ENCODE measurements around the gene OR8B4. TPM values are rescaled to one million over a fixed set of nuclear protein-coding genes. Genes with fewer than 3 reads are reported as not detected.
"Not testable (repeated sequence)": the region's sequence is repeated elsewhere in the genome, so short reads cannot be mapped to it uniquely, and the experiment has no call there.

Gene OR8B4
- not detected in 2 replicates for total RNA-seq

DNA sequence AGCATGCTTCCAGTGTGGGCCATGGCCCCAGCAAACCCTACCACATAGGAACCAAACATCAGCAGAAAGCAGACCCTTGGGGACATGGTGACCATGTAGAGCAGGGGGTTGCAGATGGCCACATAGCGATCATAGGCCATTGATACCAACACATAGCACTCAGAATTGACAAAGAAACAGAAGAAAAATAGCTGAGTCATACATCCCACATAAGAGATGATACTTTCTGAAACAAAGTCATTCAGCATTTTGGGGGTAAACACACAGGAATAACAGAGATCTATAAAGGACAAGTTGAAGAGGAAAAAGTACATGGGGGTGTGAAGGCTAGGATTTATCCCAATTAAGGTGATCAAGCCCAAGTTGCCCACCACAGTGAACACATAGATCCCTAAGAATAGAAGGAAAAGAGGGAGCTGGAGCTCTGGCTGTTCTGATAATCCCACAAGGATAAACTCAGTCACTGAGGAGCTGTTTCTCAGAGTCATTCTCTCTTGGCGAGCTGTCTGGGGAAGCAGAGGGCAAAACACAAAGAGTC, at the start of gene OR8B4:
OR8B4 (minus strand) TSS at position 488 of the 538 bp plus-strand sequence; CDS start at position 488, 0 bp downstream.
- no peak for DNase-seq (ENCODE audit: extremely low read depth, low read depth, low spot score)

DNA sequence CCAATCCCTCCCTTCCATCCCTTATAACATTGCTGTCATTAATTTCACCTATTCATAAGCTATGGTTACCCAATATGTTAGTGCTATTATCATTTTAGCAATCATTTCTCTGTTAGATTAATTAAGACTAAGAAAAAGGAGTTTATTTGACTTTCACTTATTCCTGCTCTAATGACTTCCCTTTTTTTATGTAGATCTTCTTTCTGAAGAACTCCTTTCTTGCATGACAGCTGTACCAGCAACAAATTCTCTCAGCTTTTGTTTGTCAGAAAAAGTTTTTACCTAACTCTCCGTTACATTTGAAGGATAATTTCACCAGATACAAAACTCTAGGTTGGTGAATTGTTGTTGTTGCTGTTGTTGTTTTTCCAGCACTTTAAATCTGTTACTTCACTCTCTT, 49.4 kb upstream of the OR8B4 start:
- no peak for DNase-seq (ENCODE audit: extremely low read depth, low read depth, low spot score)

DNA sequence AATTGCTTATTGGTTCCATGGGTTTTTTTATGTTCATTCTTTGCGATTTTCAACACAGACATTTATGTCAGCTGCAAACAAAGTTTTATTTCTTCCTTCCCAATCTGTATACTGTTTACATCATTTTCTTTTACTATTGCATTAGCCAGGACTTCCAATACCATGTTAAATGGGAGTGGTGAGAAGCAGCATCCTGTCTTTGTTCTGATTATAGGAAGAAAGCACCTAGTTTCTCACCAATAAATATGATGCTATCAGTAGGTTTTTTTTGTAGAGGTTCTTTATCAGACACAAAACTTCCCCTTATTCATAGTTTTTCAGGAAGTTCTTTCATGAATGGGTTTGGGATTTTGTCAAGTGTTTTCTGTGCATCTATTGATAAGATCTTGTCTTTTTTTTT, 48.8 kb upstream of the OR8B4 start:
- DNase-seq (ENCODE audit: extremely low read depth, low read depth, low spot score): no peak

DNA sequence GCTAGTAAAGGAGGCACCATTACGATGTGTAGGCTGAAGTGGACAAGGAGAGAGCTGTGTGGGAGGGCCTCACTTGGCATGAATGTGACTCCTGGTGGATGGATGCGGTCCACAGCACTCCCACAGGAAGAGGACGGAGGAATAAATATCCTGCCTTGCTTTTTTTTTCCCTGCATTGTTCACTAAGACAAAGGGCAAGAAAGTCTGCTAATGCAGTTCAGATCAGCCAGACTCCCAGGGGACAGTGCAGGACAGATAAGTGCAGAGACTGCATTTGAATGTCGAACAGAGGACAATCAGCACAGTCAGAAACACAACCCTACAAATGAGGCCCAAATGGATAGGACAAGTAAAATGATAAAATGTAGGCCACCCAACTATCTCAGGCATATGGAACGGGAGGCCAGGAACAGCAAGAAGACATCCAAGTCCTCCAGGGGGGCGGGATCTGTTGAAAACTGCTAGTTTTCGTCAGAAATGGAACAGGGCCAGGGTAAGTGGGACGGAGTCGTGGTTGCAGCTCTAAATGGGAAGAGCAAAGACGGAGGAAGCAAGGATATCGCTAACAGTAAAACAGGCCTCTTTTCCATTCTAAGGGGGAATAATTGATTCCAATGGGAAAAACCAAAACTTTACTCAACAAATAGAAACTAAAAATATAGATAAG, 46.0 kb upstream of the OR8B4 start:
- no peak for DNase-seq (ENCODE audit: extremely low read depth, low read depth, low spot score)

- no peak for DNase-seq (ENCODE audit: extremely low read depth, low read depth, low spot score)
These were observed 42.8 kb upstream of the OR8B4 start for GRCh38 chr11:124467381-124467927.

DNA sequence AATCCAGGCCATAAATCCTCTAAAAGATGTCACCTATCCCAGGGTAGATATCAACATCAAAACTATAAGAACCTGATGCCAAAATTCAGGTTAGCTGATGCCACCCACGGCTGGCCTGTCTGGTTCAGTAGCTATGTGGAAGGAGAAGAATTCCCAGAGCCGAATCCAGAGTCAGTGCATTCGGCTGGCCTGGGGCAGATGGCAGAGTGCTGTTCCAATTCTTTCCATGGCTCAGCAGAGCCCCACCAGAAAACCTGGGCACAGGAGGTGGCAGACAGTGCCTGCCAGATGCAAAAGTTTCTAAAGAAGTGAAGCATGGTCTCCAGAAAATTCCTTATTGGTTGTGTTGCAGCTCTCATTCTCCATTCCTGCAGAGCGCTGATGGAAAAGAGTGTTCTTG, 40.7 kb upstream of the OR8B4 start:
- no peak for DNase-seq (ENCODE audit: extremely low read depth, low read depth, low spot score)

- DNase-seq (ENCODE audit: extremely low read depth, low read depth, low spot score): no peak
These were observed 39.3 kb upstream of the OR8B4 start for GRCh38 chr11:124463990-124464389.

GRCh38 chr11:124463324-124463723, 38.7 kb upstream of the OR8B4 start:
- no peak for DNase-seq (ENCODE audit: extremely low read depth, low read depth, low spot score)

DNA sequence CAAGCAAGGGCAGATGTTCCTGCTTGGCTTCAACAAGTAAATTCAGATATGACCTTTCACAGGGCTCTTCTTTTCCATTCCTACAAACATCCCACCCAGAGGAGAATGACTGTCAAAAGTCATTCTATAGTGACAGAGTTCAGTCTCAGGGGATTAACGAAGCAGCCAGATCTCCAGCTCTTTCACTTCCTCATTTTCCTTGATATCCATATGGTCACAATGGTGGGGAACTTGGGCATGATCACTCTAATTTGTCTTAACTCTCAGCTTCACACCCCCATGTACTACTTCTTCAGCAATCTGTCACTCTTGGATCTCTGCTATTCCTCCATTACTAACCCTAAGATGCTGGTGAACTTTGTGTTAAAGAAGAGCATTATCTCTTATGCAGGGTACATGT, 35.8 kb upstream of the OR8B4 start:
- DNase-seq (ENCODE audit: extremely low read depth, low read depth, low spot score): no peak

- not testable (repeated sequence) for DNase-seq (ENCODE audit: extremely low read depth, low read depth, low spot score)
These were observed 34.7 kb upstream of the OR8B4 start for GRCh38 chr11:124459379-124459778.

GRCh38 chr11:124454552-124454951, 29.9 kb upstream of the OR8B4 start:
- DNase-seq (ENCODE audit: extremely low read depth, low read depth, low spot score): no peak

DNA sequence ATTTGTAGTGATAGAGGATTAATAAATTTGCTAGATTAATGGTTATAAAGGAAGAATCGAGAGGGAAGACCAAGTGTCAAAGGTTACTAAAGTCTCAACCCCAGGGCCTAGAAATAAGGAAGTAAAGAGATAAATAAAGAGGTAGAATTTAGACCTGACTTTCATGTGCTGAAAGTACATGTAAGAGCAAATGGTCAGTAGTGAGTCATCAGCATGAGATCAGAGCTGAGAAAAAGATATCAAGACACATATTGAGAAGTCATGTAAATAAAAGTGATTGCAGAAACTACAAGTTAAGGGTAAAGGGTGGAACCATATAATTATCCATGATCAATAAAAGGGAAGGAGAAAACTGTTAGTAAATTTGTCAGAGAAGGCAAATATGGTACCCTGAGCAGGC, 22.2 kb upstream of the OR8B4 start:
- no peak for DNase-seq (ENCODE audit: extremely low read depth, low read depth, low spot score)

DNA sequence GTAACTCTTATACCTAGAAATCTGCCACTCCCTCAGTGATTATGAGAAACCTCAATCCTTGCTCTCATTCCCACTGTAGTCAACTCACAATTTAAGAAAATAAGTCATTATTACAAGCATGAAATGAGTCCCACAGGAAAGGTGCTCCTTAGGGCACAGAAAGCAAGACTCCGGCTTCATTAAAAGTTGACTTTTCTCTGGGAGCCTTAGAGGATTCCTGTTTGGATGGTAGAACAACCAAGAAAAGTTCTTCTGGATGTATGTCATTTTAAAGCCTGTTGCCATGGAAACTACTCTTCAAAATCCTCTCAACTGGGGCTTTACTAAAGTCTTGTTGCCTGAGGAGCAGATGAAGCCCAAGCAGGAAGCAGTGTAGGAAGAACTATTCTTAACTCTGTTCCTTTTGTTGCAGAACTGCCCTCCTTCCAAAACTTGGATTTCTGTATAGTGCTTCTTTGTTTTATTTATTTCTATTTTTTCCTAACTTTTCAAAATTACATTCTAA, 21.0 kb upstream of the OR8B4 start, which contains the start of gene OR8B8:
OR8B8 (minus strand) TSS at position 51 of the 505 bp plus-strand sequence. CDS start 4,611 bp downstream, outside the sequence.
- no peak for DNase-seq (ENCODE audit: extremely low read depth, low read depth, low spot score)

- no peak for DNase-seq (ENCODE audit: extremely low read depth, low read depth, low spot score)
These were observed 18.2 kb upstream of the OR8B4 start for GRCh38 chr11:124442847-124443246.

GRCh38 chr11:124442442-124442841, 17.8 kb upstream of the OR8B4 start:
- DNase-seq (ENCODE audit: extremely low read depth, low read depth, low spot score): no peak

DNA sequence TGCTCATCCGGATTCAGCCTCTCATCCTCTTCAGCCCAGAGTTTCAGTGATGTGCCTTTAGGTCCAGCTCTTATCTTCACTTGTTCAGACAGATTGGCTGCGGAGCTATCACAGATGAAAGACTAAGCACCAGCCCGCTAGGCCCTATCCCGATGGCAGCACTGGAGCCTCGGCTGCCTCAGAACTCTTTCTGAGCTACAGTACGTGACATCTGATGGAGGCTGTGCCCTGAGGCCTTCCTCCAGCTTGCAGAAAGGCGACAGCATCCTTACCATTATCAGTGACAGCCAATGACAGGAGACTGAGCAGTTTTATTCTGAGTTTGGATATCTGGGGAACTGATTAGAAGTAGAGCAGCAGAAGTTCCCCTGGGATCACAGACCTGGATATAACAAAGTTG, 16.8 kb upstream of the OR8B4 start:
- no peak for DNase-seq (ENCODE audit: extremely low read depth, low read depth, low spot score)

GRCh38 chr11:124441081-124441480, 16.4 kb upstream of the OR8B4 start:
- DNase-seq (ENCODE audit: extremely low read depth, low read depth, low spot score): no peak

- no peak for DNase-seq (ENCODE audit: extremely low read depth, low read depth, low spot score)
These were observed 15.9 kb upstream of the OR8B4 start for GRCh38 chr11:124440608-124441007.

- DNase-seq (ENCODE audit: extremely low read depth, low read depth, low spot score): no peak
These were observed 10.0 kb upstream of the OR8B4 start for GRCh38 chr11:124434699-124435098.

DNA sequence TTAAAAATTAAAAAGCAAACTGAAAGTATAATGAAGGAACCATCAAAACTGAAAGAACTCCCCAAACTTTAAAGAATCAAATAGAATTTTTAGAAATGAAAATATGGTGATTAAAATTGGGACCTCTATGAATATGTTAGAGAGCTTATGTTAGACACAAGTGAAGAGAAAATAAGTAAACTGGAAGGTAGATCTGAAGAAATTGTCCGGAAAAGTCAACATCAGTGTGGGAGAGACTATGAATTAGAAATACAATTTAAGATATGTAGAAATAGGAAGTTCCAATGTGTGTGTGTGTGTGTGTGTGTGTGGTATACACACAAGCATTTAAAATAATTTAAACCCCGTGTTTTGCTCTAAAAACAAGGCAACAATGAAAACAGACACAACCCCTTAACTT, 4.9 kb upstream of the OR8B4 start:
- DNase-seq (ENCODE audit: extremely low read depth, low read depth, low spot score): no peak

GRCh38 chr11:124421043-124421442, 3.6 kb downstream of the OR8B4 start:
- DNase-seq (ENCODE audit: extremely low read depth, low read depth, low spot score): no peak

DNA sequence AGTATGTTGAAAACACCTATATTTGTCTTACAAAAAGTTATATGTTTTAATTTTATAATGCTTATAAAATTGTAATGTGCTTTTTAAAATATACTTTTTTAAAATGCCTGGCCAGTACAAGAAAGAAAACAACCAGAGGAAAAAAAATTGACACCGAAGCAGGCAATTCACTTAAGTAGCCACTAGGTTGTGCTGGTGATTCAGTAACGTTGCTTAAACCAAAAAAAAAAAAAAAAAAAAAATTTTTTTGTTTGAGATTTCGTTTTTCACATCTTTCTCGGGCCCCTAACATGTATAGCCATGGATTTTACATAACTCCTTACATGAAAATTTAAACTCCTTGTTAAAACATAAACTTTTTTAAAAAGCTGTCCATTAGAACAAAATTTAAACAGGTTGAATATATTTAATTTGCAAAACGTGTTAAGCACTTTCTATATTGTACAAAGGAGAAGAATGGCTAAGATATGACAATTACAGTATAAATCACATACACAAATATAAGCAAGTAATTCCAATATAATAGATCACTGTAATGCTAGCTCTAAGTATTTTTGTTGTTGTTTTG, 9.2 kb downstream of the OR8B4 start:
- DNase-seq (ENCODE audit: extremely low read depth, low read depth, low spot score): peak; percentile 27
